Measurements from ENCODE around the gene MAPKBP1.

The MAPKBP1 gene

GRCh38 chr15:41810651-41811431 lies 36.6 kb downstream of the MAPKBP1 start:
- H3K27me3 ChIP-seq (ENCODE audit: control insufficient read depth in 1 of 2, insufficient read depth in 2 of 2, low read length in 2 of 2) = no peaks in the 10 kb centered on the region
- no peaks in the 10 kb centered on the region for H3K9me3 ChIP-seq (ENCODE audit: low read length)
- no peak overlapping the region for H3K9ac ChIP-seq (ENCODE audit: low read length)
- no peak overlapping the region for H3K4me3 ChIP-seq (ENCODE audit: low read depth in 1 of 2, low read length in 2 of 2)
- H3K27ac ChIP-seq (ENCODE audit: low read depth, low read length) = no peak overlapping the region
- peaks cover 12% of the 10 kb centered on the region for H3K4me1 ChIP-seq (ENCODE audit: insufficient read depth, low read length)
- peaks cover 40% of the 10 kb centered on the region for H3K36me3 ChIP-seq (ENCODE audit: insufficient read depth, low read length)

GRCh38 chr15:41811432-41812195 lies 37.3 kb downstream of the MAPKBP1 start:
- no peaks in the 10 kb centered on the region for H3K9me3 ChIP-seq (ENCODE audit: low read length)
- H3K36me3 ChIP-seq (ENCODE audit: insufficient read depth, low read length) = peaks cover 47% of the 10 kb centered on the region
- H3K4me1 ChIP-seq (ENCODE audit: insufficient read depth, low read length) = peaks cover 6% of the 10 kb centered on the region
- no peak overlapping the region for H3K9ac ChIP-seq (ENCODE audit: low read length)
- no peak overlapping the region for H3K27ac ChIP-seq (ENCODE audit: low read depth, low read length)
- H3K27me3 ChIP-seq (ENCODE audit: control insufficient read depth in 1 of 2, insufficient read depth in 2 of 2, low read length in 2 of 2) = no peaks in the 10 kb centered on the region
- H3K4me3 ChIP-seq (ENCODE audit: low read depth in 1 of 2, low read length in 2 of 2) = no peak overlapping the region

GRCh38 chr15:41812820-41813375 lies 38.6 kb downstream of the MAPKBP1 start:
- Histone ChIP-seq H3K9ac (ENCODE audit: low read length) (no peak overlapping the region), H3K27ac (ENCODE audit: low read depth, low read length) (no peak overlapping the region), H3K36me3 (ENCODE audit: insufficient read depth, low read length) (peaks cover 60% of the 10 kb centered on the region), H3K9me3 (ENCODE audit: low read length) (no peaks in the 10 kb centered on the region), H3K4me1 (ENCODE audit: insufficient read depth, low read length) (peaks cover 6% of the 10 kb centered on the region), H3K4me3 (ENCODE audit: low read depth in 1 of 2, low read length in 2 of 2) (no peak overlapping the region), H3K27me3 (ENCODE audit: control insufficient read depth in 1 of 2, insufficient read depth in 2 of 2, low read length in 2 of 2) (no peaks in the 10 kb centered on the region)

GRCh38 chr15:41813426-41813825 lies 39.1 kb downstream of the MAPKBP1 start:
- H3K9me3 ChIP-seq (ENCODE audit: low read length) = no peaks in the 10 kb centered on the region
- H3K27me3 ChIP-seq (ENCODE audit: control insufficient read depth in 1 of 2, insufficient read depth in 2 of 2, low read length in 2 of 2) = no peaks in the 10 kb centered on the region
- H3K9ac ChIP-seq (ENCODE audit: low read length) = no peak overlapping the region
- H3K27ac ChIP-seq (ENCODE audit: low read depth, low read length) = no peak overlapping the region
- H3K36me3 ChIP-seq (ENCODE audit: insufficient read depth, low read length) = peaks cover 65% of the 10 kb centered on the region
- H3K4me3 ChIP-seq (ENCODE audit: low read depth in 1 of 2, low read length in 2 of 2) = no peak overlapping the region
- H3K4me1 ChIP-seq (ENCODE audit: insufficient read depth, low read length) = peaks cover 6% of the 10 kb centered on the region

- H3K4me3 ChIP-seq (ENCODE audit: low read depth in 1 of 2, low read length in 2 of 2) = no peak overlapping the region
- no peaks in the 10 kb centered on the region for H3K9me3 ChIP-seq (ENCODE audit: low read length)
- H3K36me3 ChIP-seq (ENCODE audit: insufficient read depth, low read length) = peaks cover 76% of the 10 kb centered on the region
- no peak overlapping the region for H3K9ac ChIP-seq (ENCODE audit: low read length)
- H3K27me3 ChIP-seq (ENCODE audit: control insufficient read depth in 1 of 2, insufficient read depth in 2 of 2, low read length in 2 of 2) = no peaks in the 10 kb centered on the region
- peaks cover 6% of the 10 kb centered on the region for H3K4me1 ChIP-seq (ENCODE audit: insufficient read depth, low read length)
- no peak overlapping the region for H3K27ac ChIP-seq (ENCODE audit: low read depth, low read length)
These were observed 40.2 kb downstream of the MAPKBP1 start for GRCh38 chr15:41814534-41814933.

- H3K4me3 ChIP-seq (ENCODE audit: low read depth in 1 of 2, low read length in 2 of 2) = no peak overlapping the region
- no peaks in the 10 kb centered on the region for H3K9me3 ChIP-seq (ENCODE audit: low read length)
- H3K27me3 ChIP-seq (ENCODE audit: control insufficient read depth in 1 of 2, insufficient read depth in 2 of 2, low read length in 2 of 2) = no peaks in the 10 kb centered on the region
- H3K36me3 ChIP-seq (ENCODE audit: insufficient read depth, low read length) = peaks cover 96% of the 10 kb centered on the region
- H3K9ac ChIP-seq (ENCODE audit: low read length) = no peak overlapping the region
- H3K4me1 ChIP-seq (ENCODE audit: insufficient read depth, low read length) = no peaks in the 10 kb centered on the region
- no peak overlapping the region for H3K27ac ChIP-seq (ENCODE audit: low read depth, low read length)
These were observed 42.5 kb downstream of the MAPKBP1 start for GRCh38 chr15:41816788-41817187.

- Histone ChIP-seq H3K27me3 (ENCODE audit: control insufficient read depth in 1 of 2, insufficient read depth in 2 of 2, low read length in 2 of 2) (no peaks in the 10 kb centered on the region), H3K4me3 (ENCODE audit: low read depth in 1 of 2, low read length in 2 of 2) (no peak overlapping the region), H3K36me3 (ENCODE audit: insufficient read depth, low read length) (peaks cover 94% of the 10 kb centered on the region)
These were observed 43.0 kb downstream of the MAPKBP1 start for GRCh38 chr15:41817327-41817726.

GRCh38 chr15:41817781-41818180 lies 43.5 kb downstream of the MAPKBP1 start:
- Histone ChIP-seq H3K9ac (ENCODE audit: low read length) (no peak overlapping the region), H3K4me3 (ENCODE audit: low read depth in 1 of 2, low read length in 2 of 2) (no peak overlapping the region), H3K27me3 (ENCODE audit: control insufficient read depth in 1 of 2, insufficient read depth in 2 of 2, low read length in 2 of 2) (no peaks in the 10 kb centered on the region), H3K4me1 (ENCODE audit: insufficient read depth, low read length) (no peaks in the 10 kb centered on the region), H3K36me3 (ENCODE audit: insufficient read depth, low read length) (peaks cover 92% of the 10 kb centered on the region), H3K9me3 (ENCODE audit: low read length) (no peaks in the 10 kb centered on the region), H3K27ac (ENCODE audit: low read depth, low read length) (no peak overlapping the region)

More at GRCh38 chr15:41817327-41817726, 43.0 kb downstream of the MAPKBP1 start:
- Histone ChIP-seq H3K4me1 (ENCODE audit: insufficient read depth, low read length) (no peaks in the 10 kb centered on the region), H3K27ac (ENCODE audit: low read depth, low read length) (no peak overlapping the region), H3K9ac (ENCODE audit: low read length) (no peak overlapping the region), H3K9me3 (ENCODE audit: low read length) (no peaks in the 10 kb centered on the region)

GRCh38 chr15:41819455-41820050 lies 45.3 kb downstream of the MAPKBP1 start:
- H3K27me3 ChIP-seq (ENCODE audit: control insufficient read depth in 1 of 2, insufficient read depth in 2 of 2, low read length in 2 of 2) = no peaks in the 10 kb centered on the region
- H3K36me3 ChIP-seq (ENCODE audit: insufficient read depth, low read length) = peaks cover 90% of the 10 kb centered on the region
- no peaks in the 10 kb centered on the region for H3K9me3 ChIP-seq (ENCODE audit: low read length)
- no peaks in the 10 kb centered on the region for H3K4me1 ChIP-seq (ENCODE audit: insufficient read depth, low read length)
- no peak overlapping the region for H3K27ac ChIP-seq (ENCODE audit: low read depth, low read length)
- H3K9ac ChIP-seq (ENCODE audit: low read length) = no peak overlapping the region
- H3K4me3 ChIP-seq (ENCODE audit: low read depth in 1 of 2, low read length in 2 of 2) = no peak overlapping the region

GRCh38 chr15:41820791-41821423 lies 46.6 kb downstream of the MAPKBP1 start:
- H3K27ac ChIP-seq (ENCODE audit: low read depth, low read length) = no peak overlapping the region
- H3K9me3 ChIP-seq (ENCODE audit: low read length) = no peaks in the 10 kb centered on the region
- H3K9ac ChIP-seq (ENCODE audit: low read length) = no peak overlapping the region
- no peak overlapping the region for H3K4me3 ChIP-seq (ENCODE audit: low read depth in 1 of 2, low read length in 2 of 2)
- H3K4me1 ChIP-seq (ENCODE audit: insufficient read depth, low read length) = no peaks in the 10 kb centered on the region
- peaks cover 90% of the 10 kb centered on the region for H3K36me3 ChIP-seq (ENCODE audit: insufficient read depth, low read length)
- H3K27me3 ChIP-seq (ENCODE audit: control insufficient read depth in 1 of 2, insufficient read depth in 2 of 2, low read length in 2 of 2) = no peaks in the 10 kb centered on the region

GRCh38 chr15:41821831-41822230 lies 47.5 kb downstream of the MAPKBP1 start:
- no peaks in the 10 kb centered on the region for H3K4me1 ChIP-seq (ENCODE audit: insufficient read depth, low read length)
- no peaks in the 10 kb centered on the region for H3K9me3 ChIP-seq (ENCODE audit: low read length)
- H3K27me3 ChIP-seq (ENCODE audit: control insufficient read depth in 1 of 2, insufficient read depth in 2 of 2, low read length in 2 of 2) = no peaks in the 10 kb centered on the region
- no peak overlapping the region for H3K27ac ChIP-seq (ENCODE audit: low read depth, low read length)
- H3K36me3 ChIP-seq (ENCODE audit: insufficient read depth, low read length) = peaks cover 82% of the 10 kb centered on the region
- no peak overlapping the region for H3K4me3 ChIP-seq (ENCODE audit: low read depth in 1 of 2, low read length in 2 of 2)
- H3K9ac ChIP-seq (ENCODE audit: low read length) = no peak overlapping the region

Measured in muscle layer of colon (tissue), 2 donors.